IMR-90 (cell line): ENCODE results near the gene YARS2. TPM values are rescaled to one million over a fixed set of nuclear protein-coding genes. Genes with fewer than 3 reads are reported as not detected.

ENCODE experiments used
- ATAC-seq: fragments of 200-7000 bp; cut with Tn5 transposase; 2 replicates; pipeline ENCODE4 v1.9.1; 2020; ENCODE audit warnings: low read depth, mild to moderate bottlenecking, moderate library complexity
- BruUV-seq: library from RNA; stranded (reverse); fragments of 400-500 nt; replicated peaks from 2 replicates; lab custom pipeline; 2021; lab: Mats Ljungman, UMichigan
- CTCF ChIA-PET: fragments of 300-600 bp; formaldehyde crosslinking; extraction: SDS; loops from one replicate; lab custom pipeline; 2021; ENCODE audit warnings: antibody characterized with exemption; lab: Yijun Ruan, JAX
- POLR2A ChIA-PET: fragments of 300-600 bp; sonication (Branson Sonifier 250); formaldehyde crosslinking; loops from one replicate; lab custom pipeline; 2022; ENCODE audit warnings: antibody characterized with exemption; ENCODE audit not compliant: unreplicated experiment; lab: Charles Lee
- DNase-seq: peaks from one replicate; pipeline ENCODE4 v3.0.0; 2013
- H2AFZ ChIP-seq: replicated peaks from 2 replicates; pipeline ENCODE3; 2013; ENCODE audit warnings: low read length, mild to moderate bottlenecking; ENCODE audit not compliant: poor library complexity
- H2AK5ac ChIP-seq: 2 replicates; pipeline ENCODE4 v1.6.1; 2013; ENCODE audit warnings: low read depth, low read length, inconsistent platforms
- H2AK9ac ChIP-seq: replicated peaks from 2 replicates; pipeline ENCODE3; 2013; ENCODE audit warnings: mild to moderate bottlenecking, low read depth, low read length, moderate library complexity; ENCODE audit not compliant: poor library complexity
- H2BK120ac ChIP-seq: 2 replicates; pipeline ENCODE4 v1.6.1; 2013; ENCODE audit warnings: low read depth, low read length, inconsistent platforms
- H2BK15ac ChIP-seq: 3 replicates; pipeline ENCODE4 v1.6.1; 2013; ENCODE audit warnings: low read depth, low read length, inconsistent platforms
- H2BK20ac ChIP-seq: 2 replicates; pipeline ENCODE4 v1.6.1; 2013; ENCODE audit warnings: low read depth, mild to moderate bottlenecking, inconsistent platforms, low read length, moderate library complexity
- H2BK5ac ChIP-seq: 2 replicates; pipeline ENCODE4 v1.6.1; 2013; ENCODE audit warnings: mild to moderate bottlenecking, low read depth, low read length, inconsistent platforms; ENCODE audit not compliant: poor library complexity, severe bottlenecking
- H3K14ac ChIP-seq: replicated peaks from 2 replicates; pipeline ENCODE4 v1.6.1; 2013; ENCODE audit warnings: low read depth, low read length, inconsistent platforms
- H3K18ac ChIP-seq: 2 replicates; pipeline ENCODE4 v1.6.1; 2013; ENCODE audit warnings: low read depth, low read length, control low read depth
- H3K23ac ChIP-seq: 2 replicates; pipeline ENCODE4 v1.6.1; 2013; ENCODE audit warnings: low read depth, low read length, inconsistent platforms
- H3K27ac ChIP-seq: 2 replicates; pipeline ENCODE4 v1.5.1; 2013; ENCODE audit warnings: mild to moderate bottlenecking, control low read depth, low read length; ENCODE audit not compliant: insufficient read depth
- H3K27me3 ChIP-seq: 2 replicates; pipeline ENCODE4 v1.6.1; 2013; ENCODE audit warnings: low read length; ENCODE audit not compliant: control insufficient read depth, insufficient read depth
- H3K36me3 ChIP-seq: 2 replicates; pipeline ENCODE4 v1.6.1; 2013; ENCODE audit warnings: low read length, mixed read lengths; ENCODE audit not compliant: control insufficient read depth, insufficient read depth
- H3K4ac ChIP-seq: 2 replicates; pipeline ENCODE4 v1.6.1; 2013; ENCODE audit warnings: low read depth, low read length, inconsistent platforms
- H3K4me1 ChIP-seq: 2 replicates; pipeline ENCODE4 v1.6.1; 2013; ENCODE audit warnings: low read length, mixed read lengths; ENCODE audit not compliant: control insufficient read depth, insufficient read depth
- H3K4me2 ChIP-seq: 2 replicates; pipeline ENCODE4 v1.6.1; 2013; ENCODE audit warnings: low read depth, mild to moderate bottlenecking, control low read depth, low read length, moderate library complexity
- H3K4me3 ChIP-seq: 2 replicates; pipeline ENCODE4 v1.5.1; 2013; ENCODE audit warnings: low read depth, mild to moderate bottlenecking, control low read depth, low read length, moderate library complexity; ENCODE audit not compliant: insufficient read depth
- H3K56ac ChIP-seq: 2 replicates; pipeline ENCODE4 v1.6.1; 2013; ENCODE audit warnings: low read length, inconsistent platforms; ENCODE audit not compliant: insufficient read depth; ENCODE audit errors: extremely low read depth
- H3K79me1 ChIP-seq, 2 experiments: 2 replicates each; pipeline ENCODE4 v1.6.1; 2013; ENCODE audit warnings: low read length in 2 of 2, inconsistent platforms in 1 of 2, low read depth in 1 of 2
- H3K9ac ChIP-seq: 2 replicates; pipeline ENCODE4 v1.6.1; 2013; ENCODE audit warnings: low read depth, low read length, control low read depth
- H3K9me1 ChIP-seq: 2 replicates; pipeline ENCODE4 v1.6.1; 2013; ENCODE audit warnings: low read length, inconsistent platforms; ENCODE audit not compliant: insufficient read depth
- H3K9me3 ChIP-seq: 2 replicates; pipeline ENCODE4 v1.6.1; 2013; ENCODE audit warnings: low read length; ENCODE audit not compliant: control insufficient read depth, insufficient read depth
- H4K20me1 ChIP-seq: 2 replicates; pipeline ENCODE4 v1.6.1; 2013; ENCODE audit warnings: low read length, inconsistent platforms; ENCODE audit not compliant: insufficient read depth
- H4K5ac ChIP-seq: 2 replicates; pipeline ENCODE4 v1.6.1; 2013; ENCODE audit warnings: mild to moderate bottlenecking, low read depth, low read length, control low read depth
- H4K8ac ChIP-seq, 2 experiments: 2 replicates each; pipeline ENCODE4 v1.6.1; 2013; ENCODE audit warnings: low read depth in 2 of 2, low read length in 2 of 2, control low read depth in 1 of 2, inconsistent platforms in 1 of 2
- H4K91ac ChIP-seq: 2 replicates; pipeline ENCODE4 v1.6.1; 2013; ENCODE audit warnings: low read depth, low read length, inconsistent platforms; ENCODE audit not compliant: insufficient read depth
- BHLHE40 ChIP-seq: fragments of 150-350 bp; IDR thresholded peaks from 2 replicates; pipeline ENCODE4 v1.6.1; 2016; ENCODE audit warnings: mild to moderate bottlenecking, low read depth, low read length
- MAZ ChIP-seq: IDR thresholded peaks from 2 replicates; pipeline ENCODE4 v1.6.1; 2012; ENCODE audit warnings: low read depth, mild to moderate bottlenecking, low read length, improper control_type of control experiment, moderate library complexity, borderline replicate concordance
- NFE2L2 ChIP-seq: fragments of 150-350 bp; IDR thresholded peaks from 2 replicates; pipeline ENCODE4 v1.6.1; 2016; ENCODE audit warnings: low read depth, mild to moderate bottlenecking, low read length
- POLR2A ChIP-seq: IDR thresholded peaks from 2 replicates; pipeline ENCODE4 v1.6.1; 2012; ENCODE audit warnings: mild to moderate bottlenecking, low read depth, low read length
- RCOR1 ChIP-seq: IDR thresholded peaks from 2 replicates; pipeline ENCODE4 v1.6.1; 2012; ENCODE audit warnings: mild to moderate bottlenecking, low read length, improper control_type of control experiment; ENCODE audit not compliant: insufficient replicate concordance
- RFX5 ChIP-seq: IDR thresholded peaks from 2 replicates; pipeline ENCODE4 v1.8.0; 2012; ENCODE audit warnings: low read depth, mild to moderate bottlenecking, low read length, moderate library complexity
- SMC3 ChIP-seq: fragments of 150-350 bp; IDR thresholded peaks from 2 replicates; pipeline ENCODE4 v1.6.1; 2016; ENCODE audit warnings: low read depth, mild to moderate bottlenecking, antibody characterized with exemption, low read length, moderate library complexity
- WGBS, 2 experiments: methylation state at CpG; one replicate each; pipeline versions ENCODE4 v1.1.5 to v1.1.7; 2013; ENCODE audit warnings: missing lambda C conversion rate in 2 of 2; ENCODE audit not compliant: insufficient read length in 1 of 2; ENCODE audit errors: extremely low coverage in 2 of 2; 5-methylcytosine and 5-hydroxymethylcytosine counted together
- dilution Hi-C: fragments of 300-500 bp; cut with HindIII; formaldehyde crosslinking; loops from one replicate; pipeline ENCODE4 v1.14.3; 2018; ENCODE audit warnings: low sequenced_read_pairs; ENCODE audit not compliant: unreplicated experiment
- in situ Hi-C: fragments of 300-500 bp; cut with MboI; formaldehyde crosslinking; loops from 3 replicates; pipeline ENCODE4 v1.14.3; 2019; ENCODE audit warnings: low sequenced_read_pairs, inconsistent platforms, mixed read lengths
- intact Hi-C: fragments of 100-400 bp; cut with micrococcal nuclease; formaldehyde crosslinking; loops from 2 replicates; pipeline ENCODE4 v1.10.0; 2022
- polyA plus RNA-seq, 3 experiments: library from polyadenylated mRNA; depleted of rRNA; stranded (reverse); fragments of >200 nt; gene quantifications; 2 replicates each; pipeline ENCODE4 v1.2.3, GENCODE V29; 2012; ENCODE audit warnings: low replicate concordance in 1 of 3
- total RNA-seq: library from RNA; depleted of rRNA; stranded (reverse); fragments of >200 nt; gene quantifications from 2 replicates; pipeline ENCODE4 v1.2.3, GENCODE V29; 2012
- TF ChIP-seq, protein P1 (sequence below): conservative IDR thresholded peaks from 2 replicates; pipeline ENCODE4 v1.5.1; 2012; ENCODE audit warnings: mild to moderate bottlenecking, low read depth, low read length, improper control_type of control experiment

YARS2 gene
- total and polyA plus RNA-seq, 2 of the 4 experiments (the other 2 are of a cell fraction): 15.3 to 26.9 TPM

DNA sequence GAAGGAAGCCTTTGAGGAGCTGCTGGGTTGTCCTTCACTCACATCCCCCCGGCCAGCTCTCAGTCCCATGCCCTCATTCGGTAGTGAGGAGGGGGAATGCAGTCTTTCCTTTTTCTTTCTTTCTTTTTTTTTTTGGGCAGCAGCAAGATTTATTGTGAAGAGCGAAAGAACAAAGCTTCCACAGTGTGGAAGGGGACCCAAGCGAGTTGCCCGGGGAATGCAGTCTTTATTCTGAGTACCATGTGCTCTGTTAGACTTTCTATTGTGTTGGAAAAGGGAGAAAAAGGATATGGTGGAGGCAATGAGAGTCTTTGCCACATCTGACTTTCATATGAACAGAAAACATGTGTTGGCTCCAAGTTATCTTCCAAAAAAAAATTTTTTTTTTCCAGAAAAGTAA is 29.9 kb upstream of the YARS2 start:
- no peak overlapping the region for H3K18ac ChIP-seq
- no peaks in the 10 kb centered on the region for H3K27me3 ChIP-seq
- POLR2A ChIA-PET: no interaction called here
- H2BK120ac ChIP-seq: no peak overlapping the region
- H3K27ac ChIP-seq: no peak overlapping the region
- no peaks in the 10 kb centered on the region for H3K4me1 ChIP-seq
- no peaks in the 10 kb centered on the region for H3K36me3 ChIP-seq
- H2AFZ ChIP-seq: no peak overlapping the region
- H2BK15ac ChIP-seq: no peak overlapping the region
- H3K4me2 ChIP-seq: no peak overlapping the region
- H4K20me1 ChIP-seq: no peaks in the 10 kb centered on the region
- no peak overlapping the region for H3K56ac ChIP-seq
- H3K9ac ChIP-seq: no peak overlapping the region
- H4K8ac ChIP-seq: no peak overlapping the region
- H2AK5ac ChIP-seq: no peak overlapping the region
- TF ChIP-seq POLR2A: no peak
- TF ChIP-seq RCOR1: no peak
- TF ChIP-seq NFE2L2: no peak
- no peak for TF ChIP-seq BHLHE40
- no peak for TF ChIP-seq RFX5
- TF ChIP-seq SMC3: no peak
- TF ChIP-seq, protein P1, sequence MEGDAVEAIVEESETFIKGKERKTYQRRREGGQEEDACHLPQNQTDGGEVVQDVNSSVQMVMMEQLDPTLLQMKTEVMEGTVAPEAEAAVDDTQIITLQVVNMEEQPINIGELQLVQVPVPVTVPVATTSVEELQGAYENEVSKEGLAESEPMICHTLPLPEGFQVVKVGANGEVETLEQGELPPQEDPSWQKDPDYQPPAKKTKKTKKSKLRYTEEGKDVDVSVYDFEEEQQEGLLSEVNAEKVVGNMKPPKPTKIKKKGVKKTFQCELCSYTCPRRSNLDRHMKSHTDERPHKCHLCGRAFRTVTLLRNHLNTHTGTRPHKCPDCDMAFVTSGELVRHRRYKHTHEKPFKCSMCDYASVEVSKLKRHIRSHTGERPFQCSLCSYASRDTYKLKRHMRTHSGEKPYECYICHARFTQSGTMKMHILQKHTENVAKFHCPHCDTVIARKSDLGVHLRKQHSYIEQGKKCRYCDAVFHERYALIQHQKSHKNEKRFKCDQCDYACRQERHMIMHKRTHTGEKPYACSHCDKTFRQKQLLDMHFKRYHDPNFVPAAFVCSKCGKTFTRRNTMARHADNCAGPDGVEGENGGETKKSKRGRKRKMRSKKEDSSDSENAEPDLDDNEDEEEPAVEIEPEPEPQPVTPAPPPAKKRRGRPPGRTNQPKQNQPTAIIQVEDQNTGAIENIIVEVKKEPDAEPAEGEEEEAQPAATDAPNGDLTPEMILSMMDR: no peak
- TF ChIP-seq MAZ: no peak
- H3K23ac ChIP-seq: no peak overlapping the region
- no peak overlapping the region for H3K4ac ChIP-seq
- no peak overlapping the region for H4K91ac ChIP-seq
- CTCF ChIA-PET: no interaction called here
- no CpG with 5 or more reads among the region's 5 CpGs for WGBS, 2 experiments
- no peak overlapping the region for H2AK9ac ChIP-seq
- BruUV-seq: no TSS peak
- H3K14ac ChIP-seq: no peak overlapping the region
- intact Hi-C loops (no loop called here), in situ Hi-C loops (no loop called here), dilution Hi-C loops (no loop called here)
- no peaks in the 10 kb centered on the region for H3K79me1 ChIP-seq
- ATAC-seq: no peak
- H2BK20ac ChIP-seq: no peak overlapping the region
- H3K9me3 ChIP-seq: no peaks in the 10 kb centered on the region
- H3K4me3 ChIP-seq: no peak overlapping the region
- no peak overlapping the region for H2BK5ac ChIP-seq
- no peaks in the 10 kb centered on the region for H3K9me1 ChIP-seq
- DNase-seq: no peak
- H4K5ac ChIP-seq: no peak overlapping the region
